ENCODE results near the gene USP10.
"Not testable (repeated sequence)": the region's sequence is repeated elsewhere in the genome, so short reads cannot be mapped to it uniquely, and the experiment has no call there.

The USP10 gene

DNA sequence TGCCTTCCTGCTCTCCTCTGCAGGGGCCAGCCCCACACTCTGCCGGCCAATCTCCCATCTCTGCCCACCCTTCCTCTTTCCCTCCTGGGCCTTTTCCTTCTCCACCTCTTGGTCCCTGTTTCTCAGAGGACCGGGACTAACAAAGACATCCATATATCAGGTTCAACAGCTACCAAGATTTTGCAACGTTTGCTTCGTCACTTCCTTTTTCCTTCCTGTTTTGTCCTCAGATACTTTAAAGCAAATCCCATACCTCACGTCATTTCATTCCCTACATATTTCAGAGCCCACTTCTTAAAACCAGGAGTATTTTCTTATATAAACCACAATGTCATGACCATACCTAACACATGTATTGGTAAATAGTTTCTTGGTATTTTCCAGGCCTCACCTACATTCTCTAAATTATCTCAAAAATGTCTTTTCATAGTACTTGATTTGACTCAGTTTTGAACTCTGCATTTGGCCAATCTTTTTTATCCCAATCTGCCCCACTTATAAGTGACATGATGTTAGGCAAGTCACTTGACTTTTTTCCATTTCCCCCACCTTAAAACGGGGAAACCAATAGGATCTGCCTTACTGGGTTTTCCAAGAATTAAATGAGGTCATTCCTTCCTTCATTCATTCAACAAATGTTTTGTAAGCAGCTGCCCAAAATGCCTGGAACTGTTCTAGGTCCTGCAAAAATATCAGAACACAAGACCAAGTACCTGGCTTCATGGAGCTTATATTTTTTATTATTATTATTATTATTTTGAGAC, 7.2 kb upstream of the USP10 start:
- no peak for DNase-seq
- Histone ChIP-seq H3K36me3 (ENCODE audit: control insufficient read depth, insufficient read depth, low read length) (no peaks in the 10 kb centered on the region), H3K27ac (ENCODE audit: insufficient read depth, low read length, poor library complexity, severe bottlenecking) (no peak overlapping the region)

DNA sequence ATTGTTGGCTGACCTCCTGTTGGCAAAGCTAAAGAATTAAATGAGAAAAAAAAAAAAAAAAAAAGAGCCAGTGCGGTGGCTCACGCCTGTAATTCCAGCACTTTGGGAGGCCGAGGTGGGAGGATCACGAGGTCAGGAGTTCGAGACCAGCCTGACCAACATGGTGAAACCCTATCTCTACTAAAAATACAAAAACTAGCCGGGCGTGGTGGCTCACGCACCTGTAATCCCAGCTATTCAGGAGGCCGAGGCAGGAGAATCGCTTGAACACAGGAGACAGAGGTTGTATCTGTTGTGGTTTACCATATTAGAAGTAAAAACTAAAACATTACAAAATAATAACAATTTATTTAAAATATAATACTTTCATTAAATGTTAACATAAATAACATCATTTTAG, 5.9 kb upstream of the USP10 start:
- H3K27ac ChIP-seq (ENCODE audit: insufficient read depth, low read length, poor library complexity, severe bottlenecking); H3K9me3 ChIP-seq (ENCODE audit: control insufficient read depth, low read length); H3K36me3 ChIP-seq (ENCODE audit: control insufficient read depth, insufficient read depth, low read length); H3K4me3 ChIP-seq (ENCODE audit: insufficient read depth, low read depth, low read length, poor library complexity, severe bottlenecking); H3K27me3 ChIP-seq (replicated peaks; ENCODE audit: control insufficient read depth, insufficient read depth, low read length, poor library complexity, severe bottlenecking); H3K4me1 ChIP-seq (ENCODE audit: control insufficient read depth, insufficient read depth, low read length, poor library complexity, severe bottlenecking); DNase-seq: not testable (repeated sequence)

More for the DNA sequence above, 7.2 kb upstream of the USP10 start:
- Histone ChIP-seq H3K4me3 (ENCODE audit: insufficient read depth, low read depth, low read length, poor library complexity, severe bottlenecking) (no peak overlapping the region), H3K27me3 (replicated peaks; ENCODE audit: control insufficient read depth, insufficient read depth, low read length, poor library complexity, severe bottlenecking) (no peaks in the 10 kb centered on the region), H3K9me3 (ENCODE audit: control insufficient read depth, low read length) (no peaks in the 10 kb centered on the region), H3K4me1 (ENCODE audit: control insufficient read depth, insufficient read depth, low read length, poor library complexity, severe bottlenecking) (no peaks in the 10 kb centered on the region)

DNA sequence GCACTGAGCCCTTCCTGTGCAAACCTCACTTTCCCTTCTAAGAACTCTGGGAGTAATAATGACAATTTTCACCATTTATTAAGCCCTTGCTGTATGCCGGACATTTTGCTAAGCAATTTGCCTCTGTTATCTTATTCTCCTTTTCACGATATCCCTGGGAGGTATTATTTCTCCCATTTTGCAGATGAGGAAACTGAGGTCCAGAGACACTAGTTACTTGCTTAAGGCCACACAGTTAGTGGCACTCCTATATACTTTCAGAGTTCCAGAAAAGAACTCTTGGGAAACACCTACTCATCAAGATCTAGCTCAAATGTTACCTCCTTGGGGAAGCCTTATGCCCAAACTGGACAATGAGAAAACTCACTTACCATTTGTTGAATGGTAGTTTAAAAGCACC, 4.8 kb upstream of the USP10 start:
- DNase-seq: no peak
- H3K36me3 ChIP-seq (ENCODE audit: control insufficient read depth, insufficient read depth, low read length): no peaks in the 10 kb centered on the region
- H3K27me3 ChIP-seq (replicated peaks; ENCODE audit: control insufficient read depth, insufficient read depth, low read length, poor library complexity, severe bottlenecking): no peaks in the 10 kb centered on the region
- no peak overlapping the region for H3K27ac ChIP-seq (ENCODE audit: insufficient read depth, low read length, poor library complexity, severe bottlenecking)
- no peaks in the 10 kb centered on the region for H3K9me3 ChIP-seq (ENCODE audit: control insufficient read depth, low read length)
- no peak overlapping the region for H3K4me3 ChIP-seq (ENCODE audit: insufficient read depth, low read depth, low read length, poor library complexity, severe bottlenecking)
- H3K4me1 ChIP-seq (ENCODE audit: control insufficient read depth, insufficient read depth, low read length, poor library complexity, severe bottlenecking): peaks cover 9% of the 10 kb centered on the region

DNA sequence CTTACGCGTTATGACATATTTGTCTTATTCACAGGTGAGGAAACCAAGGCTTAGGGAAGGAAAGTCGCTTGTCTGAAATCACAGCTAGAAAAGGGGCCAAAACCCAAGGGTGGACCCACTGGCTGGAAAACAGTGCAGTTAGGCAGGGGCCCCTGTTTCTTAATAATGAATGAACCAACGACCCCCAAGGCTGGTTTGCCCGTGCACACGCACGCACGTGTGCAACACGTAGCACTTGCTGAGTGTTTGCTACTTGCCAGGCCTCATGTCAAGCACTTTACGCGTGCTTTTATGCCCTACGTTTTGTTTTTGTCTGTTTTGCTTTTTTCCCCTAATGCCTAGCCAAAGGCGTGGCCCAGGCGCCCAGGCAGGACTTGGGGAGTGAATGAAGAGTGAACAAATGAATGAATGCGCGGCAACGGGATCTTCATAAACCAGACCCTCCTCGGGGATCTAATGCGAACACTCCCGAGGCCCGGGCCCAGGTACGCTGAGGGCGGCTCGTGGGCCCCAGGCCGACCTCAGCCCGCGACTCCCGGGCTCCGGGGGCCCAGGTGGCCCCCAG, 571 bp upstream of the USP10 start:
- Histone ChIP-seq H3K4me1 (ENCODE audit: control insufficient read depth, insufficient read depth, low read length, poor library complexity, severe bottlenecking) (peaks cover 14% of the 10 kb centered on the region), H3K27ac (ENCODE audit: insufficient read depth, low read length, poor library complexity, severe bottlenecking) (peak overlapping the region; percentile 82), H3K4me3 (ENCODE audit: insufficient read depth, low read depth, low read length, poor library complexity, severe bottlenecking) (peak overlapping the region; percentile 79), H3K9me3 (ENCODE audit: control insufficient read depth, low read length) (no peaks in the 10 kb centered on the region), H3K36me3 (ENCODE audit: control insufficient read depth, insufficient read depth, low read length) (no peaks in the 10 kb centered on the region), H3K27me3 (replicated peaks; ENCODE audit: control insufficient read depth, insufficient read depth, low read length, poor library complexity, severe bottlenecking) (no peaks in the 10 kb centered on the region)
- no peak for DNase-seq

DNA sequence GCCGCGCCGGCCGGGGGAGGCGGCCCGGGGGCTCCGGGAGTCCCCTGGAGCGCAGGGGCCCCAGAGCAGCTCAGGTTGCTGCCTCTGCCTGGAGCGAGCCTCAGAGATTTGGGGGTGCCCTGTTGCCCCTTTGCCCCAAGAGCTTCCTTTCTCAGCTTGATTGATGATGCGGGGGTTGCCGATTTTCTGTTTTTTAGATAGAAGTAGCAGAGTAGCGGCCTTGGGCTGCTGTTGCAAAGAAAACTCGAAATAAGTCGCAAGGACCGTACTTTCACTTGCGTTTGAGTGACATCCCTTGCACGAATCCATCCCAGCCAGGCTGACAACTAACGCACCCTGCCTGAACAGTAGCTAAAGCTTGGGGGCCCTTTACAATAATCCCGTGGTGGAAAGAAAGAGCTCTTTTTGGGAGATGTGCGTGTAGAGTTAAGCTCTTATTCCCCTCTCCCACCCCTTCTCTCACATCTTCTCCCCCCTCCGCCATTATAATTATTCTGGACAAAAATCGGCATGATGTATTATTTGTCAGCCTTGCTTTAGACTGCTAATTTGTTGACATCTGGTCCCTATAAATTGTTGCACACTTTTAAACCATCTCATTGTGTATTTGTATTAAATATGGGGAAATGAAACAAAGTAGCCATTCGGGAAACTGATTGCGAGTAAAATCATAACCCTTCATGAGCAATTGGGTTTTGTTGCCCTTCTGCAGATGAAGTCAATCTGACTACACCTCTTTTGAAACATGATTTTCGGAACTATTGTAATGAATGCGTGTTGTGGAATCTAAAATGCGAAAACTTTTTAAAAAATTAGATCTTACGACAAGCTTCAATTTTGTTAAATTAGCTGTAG, 873 bp downstream of the USP10 start:
- no peaks in the 10 kb centered on the region for H3K36me3 ChIP-seq (ENCODE audit: control insufficient read depth, insufficient read depth, low read length)
- peak overlapping the region; percentile 79 for H3K4me3 ChIP-seq (ENCODE audit: insufficient read depth, low read depth, low read length, poor library complexity, severe bottlenecking)
- peak overlapping the region; percentile 82 for H3K27ac ChIP-seq (ENCODE audit: insufficient read depth, low read length, poor library complexity, severe bottlenecking)
- no peaks in the 10 kb centered on the region for H3K27me3 ChIP-seq (replicated peaks; ENCODE audit: control insufficient read depth, insufficient read depth, low read length, poor library complexity, severe bottlenecking)
- H3K4me1 ChIP-seq (ENCODE audit: control insufficient read depth, insufficient read depth, low read length, poor library complexity, severe bottlenecking): peaks cover 14% of the 10 kb centered on the region
- peak; percentile 10 to 26 (median 11) for DNase-seq
- H3K9me3 ChIP-seq (ENCODE audit: control insufficient read depth, low read length): no peaks in the 10 kb centered on the region

DNA sequence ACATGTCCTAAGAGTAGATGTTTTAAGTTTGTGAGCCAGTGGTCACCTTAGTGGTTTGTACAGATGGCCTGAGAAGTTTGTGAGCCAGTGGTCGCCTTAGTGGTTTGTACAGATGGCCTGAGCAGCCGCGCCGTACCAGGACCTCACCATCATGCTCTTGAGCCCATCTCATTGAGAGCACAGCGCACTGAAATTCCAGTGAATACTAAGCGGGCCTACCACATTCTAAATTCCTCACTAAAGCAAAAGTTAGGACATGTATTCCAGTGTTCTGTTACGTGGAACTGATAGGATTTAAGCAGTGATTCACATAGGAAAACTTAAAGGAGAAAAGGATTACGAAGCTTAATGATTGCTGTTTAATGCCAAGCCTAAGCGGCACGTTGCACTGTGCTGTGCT, 3.9 kb downstream of the USP10 start:
- Histone ChIP-seq H3K4me3 (ENCODE audit: insufficient read depth, low read depth, low read length, poor library complexity, severe bottlenecking) (no peak overlapping the region), H3K4me1 (ENCODE audit: control insufficient read depth, insufficient read depth, low read length, poor library complexity, severe bottlenecking) (peaks cover 14% of the 10 kb centered on the region), H3K9me3 (ENCODE audit: control insufficient read depth, low read length) (no peaks in the 10 kb centered on the region), H3K27ac (ENCODE audit: insufficient read depth, low read length, poor library complexity, severe bottlenecking) (no peak overlapping the region), H3K27me3 (replicated peaks; ENCODE audit: control insufficient read depth, insufficient read depth, low read length, poor library complexity, severe bottlenecking) (no peaks in the 10 kb centered on the region), H3K36me3 (ENCODE audit: control insufficient read depth, insufficient read depth, low read length) (no peaks in the 10 kb centered on the region)
- DNase-seq: no peak

DNA sequence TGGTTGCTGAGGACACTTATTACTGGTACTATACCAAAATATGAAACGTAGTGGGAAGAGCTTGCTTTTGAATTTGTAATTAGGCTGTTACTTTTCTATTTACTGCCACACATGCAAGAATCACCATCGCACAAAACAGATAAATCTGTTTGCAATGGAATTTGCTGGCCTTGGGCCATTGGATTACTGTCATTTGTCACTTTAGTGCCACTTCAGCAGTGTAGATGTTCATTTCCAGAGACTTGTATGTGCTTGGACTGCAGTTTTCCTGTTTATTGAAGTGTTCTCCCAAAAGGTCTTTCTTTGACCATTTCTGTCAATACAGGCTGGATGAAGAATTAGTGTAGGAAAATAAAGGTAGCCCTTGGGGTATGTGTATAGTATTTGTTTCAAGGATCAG, 4.5 kb downstream of the USP10 start:
- H3K4me3 ChIP-seq (ENCODE audit: insufficient read depth, low read depth, low read length, poor library complexity, severe bottlenecking): no peak overlapping the region
- H3K27ac ChIP-seq (ENCODE audit: insufficient read depth, low read length, poor library complexity, severe bottlenecking): no peak overlapping the region
- no peaks in the 10 kb centered on the region for H3K27me3 ChIP-seq (replicated peaks; ENCODE audit: control insufficient read depth, insufficient read depth, low read length, poor library complexity, severe bottlenecking)
- no peaks in the 10 kb centered on the region for H3K36me3 ChIP-seq (ENCODE audit: control insufficient read depth, insufficient read depth, low read length)
- no peaks in the 10 kb centered on the region for H3K9me3 ChIP-seq (ENCODE audit: control insufficient read depth, low read length)
- H3K4me1 ChIP-seq (ENCODE audit: control insufficient read depth, insufficient read depth, low read length, poor library complexity, severe bottlenecking): peaks cover 8% of the 10 kb centered on the region
- no peak for DNase-seq

DNA sequence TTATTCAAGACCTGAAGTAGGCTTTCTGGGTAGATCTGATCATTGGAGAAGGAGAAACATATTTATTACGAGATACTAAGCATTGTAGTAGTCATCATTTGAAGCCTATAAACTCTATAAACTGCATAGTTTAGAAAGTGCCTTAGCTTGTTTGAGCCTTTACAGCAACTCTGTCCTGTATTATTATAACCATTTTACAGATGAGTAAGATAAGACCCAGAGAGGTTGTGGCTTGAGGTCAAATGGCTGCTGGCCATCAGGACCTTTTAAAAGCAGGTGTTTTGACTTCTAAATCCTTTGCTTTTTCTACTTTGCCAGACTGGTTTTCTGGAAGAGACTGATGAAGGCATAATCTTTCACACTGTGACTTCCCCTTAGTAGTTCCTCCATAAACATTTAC, 7.1 kb downstream of the USP10 start:
- Histone ChIP-seq H3K36me3 (ENCODE audit: control insufficient read depth, insufficient read depth, low read length) (no peaks in the 10 kb centered on the region), H3K27ac (ENCODE audit: insufficient read depth, low read length, poor library complexity, severe bottlenecking) (no peak overlapping the region), H3K4me3 (ENCODE audit: insufficient read depth, low read depth, low read length, poor library complexity, severe bottlenecking) (no peak overlapping the region), H3K9me3 (ENCODE audit: control insufficient read depth, low read length) (no peaks in the 10 kb centered on the region), H3K27me3 (replicated peaks; ENCODE audit: control insufficient read depth, insufficient read depth, low read length, poor library complexity, severe bottlenecking) (no peaks in the 10 kb centered on the region), H3K4me1 (ENCODE audit: control insufficient read depth, insufficient read depth, low read length, poor library complexity, severe bottlenecking) (peaks cover 5% of the 10 kb centered on the region)
- no peak for DNase-seq

DNA sequence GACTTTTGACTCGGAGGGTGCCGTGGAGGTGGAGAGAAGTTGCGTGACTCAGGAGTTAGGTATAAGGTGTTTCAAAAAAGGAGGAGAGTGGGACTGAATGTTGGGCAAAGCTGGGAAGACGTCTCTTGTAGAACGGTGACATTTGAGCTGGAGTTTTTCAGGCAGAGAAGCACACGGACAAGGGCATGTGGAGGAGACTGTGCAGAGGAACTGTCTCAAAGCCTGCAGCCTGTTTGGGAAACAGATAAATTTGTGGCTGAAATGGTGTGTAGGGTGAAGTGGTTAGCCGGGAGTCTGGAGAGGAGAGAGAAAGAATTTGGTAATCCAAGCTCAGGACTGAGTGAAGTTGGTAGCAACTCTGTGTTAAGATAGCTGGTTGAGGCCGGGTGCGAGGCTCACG, 9.8 kb downstream of the USP10 start:
- H3K27me3 ChIP-seq (replicated peaks; ENCODE audit: control insufficient read depth, insufficient read depth, low read length, poor library complexity, severe bottlenecking): no peaks in the 10 kb centered on the region
- H3K27ac ChIP-seq (ENCODE audit: insufficient read depth, low read length, poor library complexity, severe bottlenecking): no peak overlapping the region
- no peaks in the 10 kb centered on the region for H3K36me3 ChIP-seq (ENCODE audit: control insufficient read depth, insufficient read depth, low read length)
- no peaks in the 10 kb centered on the region for H3K4me1 ChIP-seq (ENCODE audit: control insufficient read depth, insufficient read depth, low read length, poor library complexity, severe bottlenecking)
- H3K4me3 ChIP-seq (ENCODE audit: insufficient read depth, low read depth, low read length, poor library complexity, severe bottlenecking): no peak overlapping the region
- DNase-seq: no peak
- H3K9me3 ChIP-seq (ENCODE audit: control insufficient read depth, low read length): no peaks in the 10 kb centered on the region

DNA sequence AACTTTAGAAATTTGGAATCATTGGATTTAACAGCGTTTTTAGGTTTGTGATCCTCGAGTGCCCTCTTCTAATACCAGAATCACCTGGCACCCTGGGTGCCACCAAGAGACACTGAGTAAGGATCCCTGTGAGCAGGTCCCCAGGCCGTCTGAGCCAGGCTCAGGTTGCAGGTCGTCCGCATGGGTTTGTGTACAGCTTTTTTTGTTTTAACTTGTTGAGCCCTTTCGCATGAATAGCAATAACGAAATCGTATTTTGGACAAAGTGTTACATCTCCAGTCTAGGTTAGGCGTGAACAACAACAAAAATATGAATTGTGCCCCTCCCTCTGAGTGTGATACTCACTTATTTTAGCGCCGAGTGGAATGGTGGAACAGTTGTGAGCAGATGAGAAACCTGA, 10.9 kb downstream of the USP10 start:
- DNase-seq: no peak
- H3K27me3 ChIP-seq (replicated peaks; ENCODE audit: control insufficient read depth, insufficient read depth, low read length, poor library complexity, severe bottlenecking): no peaks in the 10 kb centered on the region
- no peaks in the 10 kb centered on the region for H3K9me3 ChIP-seq (ENCODE audit: control insufficient read depth, low read length)
- no peaks in the 10 kb centered on the region for H3K4me1 ChIP-seq (ENCODE audit: control insufficient read depth, insufficient read depth, low read length, poor library complexity, severe bottlenecking)
- H3K4me3 ChIP-seq (ENCODE audit: insufficient read depth, low read depth, low read length, poor library complexity, severe bottlenecking): no peak overlapping the region
- no peaks in the 10 kb centered on the region for H3K36me3 ChIP-seq (ENCODE audit: control insufficient read depth, insufficient read depth, low read length)
- H3K27ac ChIP-seq (ENCODE audit: insufficient read depth, low read length, poor library complexity, severe bottlenecking): no peak overlapping the region

Measured in effector memory CD4-positive, alpha-beta T cell (primary cell).